Left renal pelvis (tissue), 4 donors: ENCODE measurements around the gene TBXAS1. TPM values are rescaled to one million over a fixed set of nuclear protein-coding genes. Genes with fewer than 3 reads are reported as not detected.

Experiments used
- DNase-seq, 4 donors: peaks; one replicate each; pipeline ENCODE4 v3.0.0-alpha.2; 2013; ENCODE audit warnings: low read depth in 4 of 4, low spot score in 3 of 4
- polyA plus RNA-seq, 4 donors: library from polyadenylated mRNA; unstranded; fragments of 120-200 nt; gene quantifications; one replicate each; pipeline ENCODE4 v1.2.1, GENCODE V29; 2013; ENCODE audit not compliant: insufficient read length in 4 of 4

TBXAS1 gene
- polyA plus RNA-seq, 4 donors = 8.0 to 31.6 (median 26.4) TPM

DNA sequence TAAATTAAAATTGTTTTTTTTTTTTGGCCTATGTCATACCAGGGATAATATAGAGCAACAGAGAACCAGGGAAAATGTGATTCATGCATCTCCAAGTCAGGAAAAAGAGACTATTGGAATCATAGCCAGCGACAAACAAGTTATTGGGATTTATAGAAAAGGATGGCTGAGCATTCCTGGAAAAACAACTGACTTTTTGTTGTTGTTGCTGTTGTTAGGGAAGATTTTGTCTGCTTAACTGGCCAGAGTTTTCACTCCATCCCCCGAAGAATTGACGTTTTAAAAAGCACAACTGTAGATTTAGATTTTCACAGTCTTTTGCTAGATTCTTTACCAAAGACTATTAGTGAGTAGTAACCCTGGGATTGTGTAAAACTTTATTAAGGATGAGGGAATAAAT lies 112.4 kb downstream of the TBXAS1 start:
- no peak for DNase-seq

DNA sequence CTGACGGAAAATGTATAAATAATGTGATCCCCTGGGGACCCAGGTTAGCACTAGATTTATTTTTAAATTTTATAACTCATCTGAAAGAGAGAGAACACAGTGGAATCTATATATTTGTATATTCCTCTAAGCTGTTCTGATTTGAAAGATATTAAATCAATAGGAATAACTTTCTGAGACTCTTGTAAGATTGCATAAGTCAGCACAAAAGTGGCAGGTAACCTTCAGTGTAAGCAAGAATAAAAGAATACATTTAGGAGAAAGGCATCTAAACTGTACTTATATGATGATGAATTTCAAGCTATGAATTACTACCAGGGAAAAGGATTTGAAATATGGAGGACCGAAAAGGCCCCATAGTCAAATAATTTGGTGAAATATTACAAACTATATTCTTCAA lies 112.8 kb downstream of the TBXAS1 start:
- no peak for DNase-seq

DNA sequence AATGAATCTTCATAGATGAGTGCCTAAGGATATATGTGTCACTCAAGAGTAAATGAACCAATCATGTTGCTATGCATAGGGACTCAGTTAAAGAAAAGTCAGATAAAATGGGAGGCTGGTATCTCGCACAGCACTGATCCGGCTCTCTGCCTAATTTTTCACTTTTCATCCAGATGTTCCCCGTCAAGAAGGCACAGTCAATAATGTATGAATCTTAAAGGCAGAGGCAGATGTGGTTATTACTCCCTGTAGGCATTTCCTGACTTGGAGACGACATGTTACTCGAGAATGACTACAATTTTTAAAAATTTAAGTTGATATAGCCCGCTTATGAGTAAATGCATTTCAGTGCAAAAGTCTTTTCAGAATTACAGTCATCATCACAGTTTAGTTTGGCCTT lies 113.6 kb downstream of the TBXAS1 start:
- no peak for DNase-seq

DNA sequence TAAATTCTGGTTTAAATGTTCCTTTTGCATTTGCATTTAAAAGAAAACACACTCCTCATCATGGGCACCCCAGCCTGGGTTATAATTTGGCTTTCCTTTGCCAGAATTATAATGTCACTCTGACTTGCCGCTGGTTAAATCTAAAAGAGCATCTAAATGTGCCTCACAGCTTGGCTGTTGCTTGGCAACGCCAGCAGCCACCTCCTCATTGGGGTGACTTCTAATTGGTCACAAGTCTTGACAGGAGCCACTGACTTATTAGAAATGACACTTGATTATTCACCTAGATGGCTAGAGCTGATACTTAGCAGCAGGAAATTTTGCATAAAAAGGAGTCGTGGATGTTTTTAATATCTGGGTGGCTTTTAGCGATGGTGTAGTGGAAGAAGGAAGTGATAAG lies 114.3 kb downstream of the TBXAS1 start:
- DNase-seq = no peak

DNA sequence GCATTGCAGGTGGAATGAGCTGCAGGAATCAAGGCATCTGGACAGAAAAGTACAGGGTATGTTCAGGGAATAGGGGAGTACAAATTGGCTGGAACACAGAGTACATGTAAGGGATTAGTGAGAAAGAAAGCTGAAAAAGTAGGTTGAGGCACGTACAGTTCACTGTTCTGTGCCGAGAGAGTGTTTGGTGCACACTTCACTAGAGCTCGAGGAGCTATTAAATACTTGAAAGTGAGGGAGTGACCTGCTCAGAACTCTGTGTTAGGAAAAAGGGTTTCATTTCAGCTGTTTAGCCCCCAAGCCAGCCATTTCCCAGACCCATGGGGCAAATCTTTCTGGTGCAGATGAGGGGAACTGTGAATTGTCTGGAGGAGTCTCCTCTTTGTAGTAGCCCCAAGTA lies 115.2 kb downstream of the TBXAS1 start:
- DNase-seq = no peak

DNA sequence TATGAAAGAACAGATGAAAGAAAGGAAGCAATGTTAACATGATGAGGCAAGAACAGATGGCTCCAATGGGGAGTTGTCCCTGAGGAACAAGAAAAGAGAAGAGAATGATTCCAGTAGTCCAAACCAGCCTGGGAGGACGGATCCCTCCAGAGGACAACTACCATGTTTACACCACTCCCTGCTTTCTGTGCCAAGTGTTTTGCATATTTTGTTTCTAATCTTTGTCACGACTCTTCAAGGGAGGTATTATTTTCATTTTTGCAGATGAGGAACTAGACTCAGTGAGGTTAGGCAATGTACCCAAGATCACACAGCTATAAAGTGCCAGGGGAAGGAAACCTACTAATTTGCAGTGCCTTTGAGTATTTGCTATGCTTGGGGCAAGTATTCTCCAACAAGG lies 117.5 kb downstream of the TBXAS1 start:
- no peak for DNase-seq

DNA sequence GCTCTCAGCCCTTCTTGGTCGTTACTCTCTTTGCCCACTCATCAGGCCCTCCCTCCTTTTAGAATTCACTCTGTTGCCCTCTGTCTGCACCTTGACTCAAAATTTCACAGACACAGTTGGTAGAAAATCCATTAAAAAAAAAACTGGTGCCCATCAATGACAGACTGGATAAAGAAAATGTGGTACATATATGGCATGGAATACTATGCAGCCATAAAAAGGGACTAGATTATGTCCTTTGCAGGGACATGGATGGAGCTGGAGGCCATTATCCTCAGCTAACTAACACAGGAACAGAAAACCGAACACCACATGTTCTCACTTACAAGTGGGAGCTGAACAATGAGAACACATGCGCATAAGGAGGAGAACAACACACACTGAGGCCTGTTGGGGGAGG lies 118.0 kb downstream of the TBXAS1 start:
- no peak for DNase-seq

DNA sequence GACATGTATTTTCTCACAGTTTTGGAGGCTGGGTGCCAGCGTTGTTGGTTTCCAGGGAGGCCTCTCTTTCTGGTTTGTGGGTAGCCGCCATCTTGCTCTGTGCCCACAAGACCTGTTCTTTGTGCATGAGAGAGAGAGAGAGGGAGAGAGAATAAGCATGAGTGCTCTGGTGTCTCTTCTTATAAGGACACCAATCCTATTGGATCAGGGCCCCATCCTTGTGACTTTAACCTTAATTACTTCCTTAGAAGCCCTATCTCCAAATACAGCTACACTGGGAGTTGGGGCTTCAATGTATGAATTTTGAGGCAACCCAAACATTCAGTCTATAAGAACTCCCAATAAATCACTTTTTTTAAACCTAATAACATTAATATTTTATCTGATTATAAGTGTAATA lies 119.1 kb downstream of the TBXAS1 start:
- DNase-seq = no peak

DNA sequence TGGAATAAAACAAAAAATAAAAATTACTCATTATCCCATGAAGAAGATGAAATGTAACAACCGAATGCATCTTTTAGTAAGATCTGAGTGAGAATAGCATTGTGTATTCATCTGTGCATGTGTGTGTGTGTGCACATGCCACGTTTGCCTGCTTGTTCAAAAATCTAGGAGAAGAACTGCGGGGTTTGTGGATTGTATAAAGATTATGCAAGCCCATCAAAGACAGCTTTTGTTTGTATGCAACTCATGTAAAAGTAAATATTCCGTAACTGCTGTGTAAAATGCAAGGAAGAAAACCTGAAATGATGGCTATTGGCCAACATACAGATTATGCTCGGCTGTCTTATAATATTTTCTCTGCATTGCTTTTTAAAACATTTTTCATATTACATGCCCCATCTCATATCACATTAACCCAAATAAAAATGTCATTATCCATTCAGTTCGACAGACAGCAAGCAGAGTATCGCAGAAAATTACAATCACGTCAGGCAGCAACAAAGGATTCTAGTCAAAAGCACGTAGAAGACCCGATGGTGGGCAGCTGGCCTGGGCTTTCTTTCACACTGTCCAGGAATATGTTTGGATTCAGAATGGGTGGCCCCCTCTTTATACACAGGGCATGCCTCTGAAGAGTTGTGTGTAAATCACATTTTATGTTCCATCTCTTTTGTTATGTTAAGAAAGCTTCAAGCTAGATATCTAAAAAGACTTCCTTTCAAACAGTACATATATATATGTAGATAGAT lies 119.7 kb downstream of the TBXAS1 start:
- DNase-seq = no peak

DNA sequence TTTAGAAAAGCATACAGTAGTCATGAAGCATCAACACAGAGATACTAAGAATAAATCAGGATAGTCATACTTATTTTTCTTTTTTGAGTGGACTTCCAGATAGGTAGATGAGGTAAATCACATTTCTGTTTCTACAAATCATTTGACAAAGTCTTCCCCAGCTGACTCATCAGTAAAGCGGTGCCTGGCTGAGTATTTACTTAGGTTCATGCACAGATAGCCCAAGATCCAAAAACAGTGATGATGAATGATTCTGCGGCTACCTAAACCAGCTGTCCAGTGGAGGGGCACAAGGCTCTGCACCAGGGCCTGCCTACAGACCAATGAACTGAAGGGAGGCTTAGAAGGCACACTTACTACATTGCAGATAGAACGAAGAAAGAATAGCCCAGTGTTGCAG lies 120.6 kb downstream of the TBXAS1 start:
- DNase-seq = no peak

DNA sequence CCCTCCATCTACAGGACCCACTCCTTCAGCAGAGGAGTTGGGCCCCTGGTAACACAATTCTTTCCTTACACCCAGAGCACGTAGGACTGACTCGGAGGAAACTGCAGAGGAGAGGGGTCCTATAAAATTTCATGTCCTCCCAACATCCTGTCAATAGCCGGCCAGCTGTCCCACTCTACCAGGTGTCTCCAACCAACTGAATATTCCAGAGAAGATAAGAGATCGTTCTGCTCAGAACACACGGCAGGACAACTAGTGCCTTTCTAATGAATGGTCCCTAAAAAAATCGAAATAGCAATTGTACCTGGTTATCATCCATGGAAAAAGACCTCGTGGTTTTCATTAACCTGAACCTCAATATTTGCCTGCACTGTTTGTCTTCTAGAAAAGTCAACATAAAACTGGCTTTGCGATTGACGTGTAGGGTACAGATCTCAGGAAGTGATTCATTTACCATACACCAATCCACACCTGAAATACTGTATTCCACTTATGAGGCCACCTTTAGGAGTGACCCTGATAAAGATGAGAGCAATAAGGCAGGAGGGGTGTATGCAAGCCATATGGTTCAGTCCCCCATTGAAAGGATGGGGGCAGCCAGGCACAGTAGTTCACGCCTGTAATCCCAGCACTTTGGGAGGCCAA lies 121.9 kb downstream of the TBXAS1 start:
- no peak for DNase-seq

DNA sequence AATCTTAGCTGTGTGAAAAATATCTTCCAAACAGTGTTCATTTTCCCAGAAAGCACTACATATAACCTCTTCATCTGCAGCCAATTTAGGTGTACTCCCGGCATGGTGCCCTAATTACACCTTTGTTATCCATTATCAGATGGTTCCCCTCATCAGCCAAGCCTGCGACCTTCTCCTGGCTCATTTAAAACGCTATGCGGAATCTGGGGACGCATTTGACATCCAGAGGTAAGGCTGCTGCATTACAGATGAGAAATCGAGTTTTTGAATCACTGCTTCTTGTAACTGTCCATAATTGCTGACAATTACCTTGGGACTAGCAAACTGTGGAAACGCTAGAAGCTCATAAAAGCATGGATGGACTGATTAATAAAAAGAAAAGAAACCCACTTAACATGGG lies 124.2 kb downstream of the TBXAS1 start:
- no peak for DNase-seq

DNA sequence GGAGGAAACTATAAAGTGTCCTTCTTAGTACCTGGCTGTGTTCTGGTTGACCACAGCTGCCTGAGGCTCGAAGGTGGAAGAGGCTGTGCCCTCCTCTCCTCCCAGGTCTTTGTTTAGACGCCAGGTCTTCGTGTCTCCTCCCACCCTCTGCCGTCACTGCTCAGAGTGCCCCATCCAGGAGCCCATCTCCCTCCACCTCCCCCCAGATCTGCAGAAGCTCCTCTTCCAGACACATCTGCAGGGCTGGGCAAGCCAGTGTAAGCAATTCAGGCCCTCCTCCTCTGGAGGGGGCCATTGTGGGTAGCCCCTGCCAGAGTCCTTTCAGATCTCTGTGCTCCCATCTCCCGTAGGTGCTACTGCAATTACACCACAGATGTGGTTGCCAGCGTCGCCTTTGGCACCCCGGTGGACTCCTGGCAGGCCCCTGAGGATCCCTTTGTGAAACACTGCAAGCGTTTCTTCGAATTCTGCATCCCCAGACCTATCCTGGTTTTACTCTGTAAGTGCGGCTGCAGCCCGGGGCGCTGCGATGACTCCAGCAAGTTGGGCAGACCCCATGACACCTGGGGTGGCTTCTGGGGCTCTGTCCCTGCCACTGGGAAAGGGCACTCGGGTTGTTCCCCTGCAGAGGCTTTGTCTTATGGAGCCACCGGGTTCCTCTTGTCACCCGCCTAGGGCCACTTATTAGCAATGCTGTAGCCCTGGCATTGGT lies 126.2 kb downstream of the TBXAS1 start:
- DNase-seq = no peak

DNA sequence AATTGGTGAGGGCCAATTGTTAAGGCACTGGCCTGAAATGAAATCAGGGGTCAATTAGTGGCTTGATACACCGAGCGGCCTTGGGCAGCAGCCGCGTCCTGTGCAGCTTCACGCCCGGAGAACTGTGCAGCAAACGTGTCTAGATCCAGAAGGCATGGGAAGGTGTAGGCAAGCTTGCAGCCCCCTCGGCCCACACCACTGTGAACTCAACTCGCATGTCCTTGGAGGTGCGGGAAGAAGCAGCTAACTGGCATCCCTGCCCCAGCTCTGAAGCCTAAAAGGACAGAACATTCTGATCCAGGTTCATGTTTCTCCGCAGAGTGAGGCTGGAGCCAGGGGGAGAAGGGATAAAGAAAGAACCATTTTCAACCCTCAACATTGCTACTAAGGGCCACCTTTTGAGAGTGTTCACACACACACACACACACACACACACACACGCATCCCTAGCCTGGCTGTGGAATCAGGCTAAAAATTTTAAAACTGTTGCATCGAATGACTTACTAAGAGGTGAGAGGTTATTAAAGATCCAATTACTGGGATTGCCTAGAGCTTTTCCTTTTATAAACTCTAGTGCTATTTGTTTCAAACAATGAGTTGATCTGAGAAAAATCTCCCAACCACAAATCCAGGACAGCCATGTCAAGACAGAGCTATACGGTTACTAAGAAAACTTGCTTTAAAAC lies 129.7 kb downstream of the TBXAS1 start:
- no peak for DNase-seq

DNA sequence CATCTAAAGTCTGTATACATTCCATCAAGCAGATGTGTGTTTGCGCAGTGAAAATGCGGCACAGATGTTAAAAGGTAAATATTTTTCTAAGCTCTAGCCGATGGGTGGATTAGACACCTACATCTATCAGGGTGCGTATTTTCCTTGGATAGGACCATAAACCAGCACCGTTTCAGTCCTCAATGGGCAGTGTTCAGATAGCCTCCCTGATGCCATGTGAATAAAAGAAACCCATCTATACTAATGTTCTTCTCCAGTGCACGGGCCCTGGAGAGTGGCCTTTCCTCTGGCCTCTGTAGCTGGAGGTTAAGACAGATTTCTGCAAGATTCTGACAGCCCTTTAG lies 130.2 kb downstream of the TBXAS1 start:
- DNase-seq = no peak

DNA sequence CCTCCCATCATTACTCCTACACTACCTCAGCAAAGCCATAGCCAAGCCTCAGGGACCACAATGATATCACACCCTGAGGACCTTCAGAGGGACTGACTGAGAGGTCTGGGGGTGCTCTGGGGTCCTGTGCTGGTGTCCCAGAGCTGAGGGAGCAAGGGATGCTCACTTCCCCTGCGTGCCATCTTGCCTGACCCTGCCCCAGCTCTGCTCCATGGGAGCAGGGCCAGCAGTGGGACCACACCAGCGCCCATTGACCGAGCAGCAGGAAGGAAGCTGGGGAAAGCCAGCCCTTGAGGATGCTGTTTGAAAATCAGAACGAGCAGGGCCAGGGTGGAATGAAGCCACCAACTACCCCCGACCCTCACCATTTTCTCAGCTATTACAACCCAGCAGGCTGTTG lies 130.7 kb downstream of the TBXAS1 start:
- no peak for DNase-seq

DNA sequence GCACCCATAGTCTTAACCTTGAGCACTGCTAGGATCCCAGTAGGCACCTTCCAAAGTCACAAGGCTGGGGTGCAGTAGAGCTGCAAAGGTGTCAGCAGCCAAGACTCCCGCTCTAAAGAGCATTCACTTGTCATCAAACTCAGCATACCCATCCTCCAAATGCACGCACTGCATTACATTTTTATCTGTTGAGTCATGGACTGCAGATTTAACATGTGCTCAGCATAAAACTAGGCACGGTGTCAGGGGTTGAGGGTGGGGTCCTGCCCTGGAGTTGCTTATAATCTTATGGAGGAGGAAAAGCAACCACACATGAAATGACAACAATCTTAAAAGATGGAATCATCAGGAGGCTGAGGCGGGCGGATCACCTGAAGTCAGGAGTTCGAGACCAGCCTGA lies 131.1 kb downstream of the TBXAS1 start:
- DNase-seq = no peak

DNA sequence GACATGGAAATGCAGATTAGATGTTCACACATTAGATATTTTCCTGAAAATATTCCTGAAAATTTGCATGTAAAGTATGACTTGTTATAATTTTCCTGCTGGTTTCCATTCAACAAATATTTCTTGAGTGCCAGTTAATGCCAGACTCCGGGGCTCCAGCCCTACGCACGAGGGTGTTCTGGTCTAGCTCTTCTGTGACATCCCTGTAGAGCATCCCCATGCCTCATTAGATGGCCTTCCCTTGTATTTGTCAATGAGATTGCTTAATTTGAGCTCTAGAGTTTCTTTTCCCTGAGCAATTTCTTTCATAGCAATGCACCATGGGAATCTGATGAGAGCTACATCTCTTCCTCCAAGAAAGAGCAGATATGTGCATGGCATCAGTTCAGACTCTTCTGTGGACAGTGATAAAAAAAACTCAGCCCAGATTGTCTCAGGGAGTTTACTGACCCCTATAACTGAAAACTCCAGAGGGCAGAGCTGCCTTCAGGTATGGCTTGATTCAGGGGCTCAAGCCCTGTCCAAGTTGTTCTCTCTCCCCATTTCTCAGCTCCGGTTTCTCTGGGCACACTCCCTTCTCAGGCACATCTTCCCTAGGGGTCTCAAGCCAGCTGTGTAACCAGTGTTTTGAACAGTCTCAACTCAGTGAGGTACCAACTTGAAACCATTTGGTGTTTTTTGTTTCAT lies 137.0 kb downstream of the TBXAS1 start:
- no peak for DNase-seq

DNA sequence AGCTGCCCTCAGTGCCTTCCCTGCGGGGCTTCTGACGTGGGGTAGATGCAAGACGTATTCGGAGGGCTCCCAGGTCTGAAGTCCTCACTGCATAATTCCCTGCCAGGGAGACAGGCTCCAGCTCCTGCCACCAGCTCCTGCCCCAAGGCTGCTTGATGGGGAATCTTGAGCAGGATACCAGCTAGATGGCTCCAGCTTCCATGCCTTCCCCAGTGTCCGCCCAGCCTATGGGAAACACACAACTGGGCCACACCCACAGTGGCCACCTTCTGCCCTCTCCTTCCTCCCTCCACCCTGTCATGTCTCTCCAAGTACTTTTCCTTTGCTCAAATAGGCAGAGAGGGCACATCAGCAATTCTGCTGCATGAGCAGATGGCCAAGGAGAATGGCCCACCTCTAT lies 137.9 kb downstream of the TBXAS1 start:
- no peak for DNase-seq

DNA sequence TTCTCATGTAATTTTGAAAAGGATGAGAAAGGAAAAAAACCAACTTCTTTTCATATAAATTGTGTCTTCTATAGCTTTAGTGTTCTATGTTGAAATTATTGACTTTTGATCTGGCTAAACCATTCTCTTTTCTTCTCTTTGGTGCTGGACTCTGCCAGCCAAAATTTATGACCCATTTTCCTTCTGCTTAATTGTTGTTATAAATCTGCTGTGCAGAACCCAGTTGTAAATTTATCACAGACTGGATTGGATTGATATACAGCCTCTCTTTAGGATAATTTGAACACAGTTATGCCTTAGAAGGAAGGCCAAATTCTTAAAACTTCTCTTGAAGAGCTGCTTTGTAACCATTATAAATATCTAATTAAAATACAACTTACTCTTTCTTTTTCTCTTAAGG lies 139.9 kb downstream of the TBXAS1 start:
- DNase-seq = no peak

DNA sequence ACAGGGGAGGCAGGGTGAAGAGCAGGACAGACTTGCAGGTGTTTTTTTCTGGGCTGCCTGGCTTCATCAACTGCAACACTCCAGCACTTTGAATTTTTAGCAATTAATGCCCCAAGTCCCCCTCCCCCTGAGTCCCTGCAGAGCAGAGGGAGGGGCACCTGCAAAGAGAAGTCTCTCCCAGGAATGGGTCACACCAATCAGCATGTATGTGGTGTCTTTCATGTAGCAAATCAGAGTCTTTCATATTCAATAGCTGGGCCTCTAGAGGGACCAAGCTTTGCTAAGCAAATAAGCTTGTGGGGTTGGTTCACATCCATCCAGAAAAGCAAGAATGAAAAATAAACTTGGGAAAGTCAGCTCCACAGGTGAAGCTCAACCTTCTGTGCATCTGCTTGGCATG lies 143.0 kb downstream of the TBXAS1 start:
- DNase-seq = no peak
